ENCODE results near the gene HNRNPF.
"Not testable (repeated sequence)": the region's sequence is repeated elsewhere in the genome, so short reads cannot be mapped to it uniquely, and the experiment has no call there.

HNRNPF gene

DNA sequence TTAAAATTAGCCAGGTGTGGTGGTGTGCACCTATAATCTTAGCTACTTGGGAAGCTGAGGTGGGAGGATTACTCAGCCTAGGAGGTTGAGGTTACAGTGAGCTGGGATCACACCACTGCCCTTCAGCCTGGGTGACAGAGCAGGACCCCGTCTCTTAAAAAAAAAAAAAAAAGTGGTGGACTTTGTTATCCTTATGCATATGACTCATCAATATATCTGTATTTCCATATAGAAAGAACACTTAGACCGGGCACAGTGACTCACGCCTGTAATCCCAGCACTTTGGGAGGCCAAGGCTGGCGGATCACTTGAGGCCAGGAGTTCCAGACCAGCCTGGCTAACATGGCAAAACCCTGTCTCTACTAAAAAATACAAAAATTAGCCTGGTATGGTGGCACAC lies 13.0 kb upstream of the HNRNPF start:
- DNase-seq (ENCODE audit: low read depth in 2 of 2, low spot score in 1 of 2) = not testable (repeated sequence)

DNA sequence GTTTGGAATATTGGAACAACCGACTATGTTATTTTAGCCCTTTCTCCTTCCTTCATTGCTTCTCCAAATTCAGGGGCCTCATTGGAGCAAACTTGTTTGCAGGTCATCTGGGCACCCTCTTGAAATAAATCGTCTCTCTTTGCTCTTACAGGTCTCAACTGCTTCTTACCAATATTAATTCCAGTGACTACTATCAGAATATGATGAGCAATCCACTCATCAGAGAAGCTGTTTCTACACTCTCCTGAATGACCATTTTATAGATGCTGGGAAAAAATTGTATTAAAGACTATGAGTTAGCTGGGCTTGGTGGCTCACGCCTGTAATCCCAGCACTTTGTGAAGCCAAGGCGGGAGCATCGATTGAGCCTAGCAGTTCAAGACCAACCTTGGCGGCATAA lies 12.5 kb upstream of the HNRNPF start:
- DNase-seq (ENCODE audit: low read depth in 2 of 2, low spot score in 1 of 2) = no peak

DNA sequence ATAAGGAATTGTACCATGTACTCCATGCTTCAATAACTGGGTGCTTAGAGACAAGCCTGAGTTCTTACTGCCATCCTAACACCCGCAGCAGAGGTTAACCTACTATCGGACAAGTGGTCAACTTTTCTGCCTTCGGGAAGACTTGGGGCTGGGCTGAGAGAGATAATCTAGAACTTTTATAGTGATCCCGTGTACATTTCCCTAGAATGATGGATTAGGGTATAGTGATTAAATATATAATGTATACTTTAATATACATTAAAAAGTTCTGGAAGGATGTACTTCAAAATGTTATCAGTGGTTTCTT lies 12.2 kb upstream of the HNRNPF start:
- DNase-seq (ENCODE audit: low read depth in 2 of 2, low spot score in 1 of 2) = no peak

DNA sequence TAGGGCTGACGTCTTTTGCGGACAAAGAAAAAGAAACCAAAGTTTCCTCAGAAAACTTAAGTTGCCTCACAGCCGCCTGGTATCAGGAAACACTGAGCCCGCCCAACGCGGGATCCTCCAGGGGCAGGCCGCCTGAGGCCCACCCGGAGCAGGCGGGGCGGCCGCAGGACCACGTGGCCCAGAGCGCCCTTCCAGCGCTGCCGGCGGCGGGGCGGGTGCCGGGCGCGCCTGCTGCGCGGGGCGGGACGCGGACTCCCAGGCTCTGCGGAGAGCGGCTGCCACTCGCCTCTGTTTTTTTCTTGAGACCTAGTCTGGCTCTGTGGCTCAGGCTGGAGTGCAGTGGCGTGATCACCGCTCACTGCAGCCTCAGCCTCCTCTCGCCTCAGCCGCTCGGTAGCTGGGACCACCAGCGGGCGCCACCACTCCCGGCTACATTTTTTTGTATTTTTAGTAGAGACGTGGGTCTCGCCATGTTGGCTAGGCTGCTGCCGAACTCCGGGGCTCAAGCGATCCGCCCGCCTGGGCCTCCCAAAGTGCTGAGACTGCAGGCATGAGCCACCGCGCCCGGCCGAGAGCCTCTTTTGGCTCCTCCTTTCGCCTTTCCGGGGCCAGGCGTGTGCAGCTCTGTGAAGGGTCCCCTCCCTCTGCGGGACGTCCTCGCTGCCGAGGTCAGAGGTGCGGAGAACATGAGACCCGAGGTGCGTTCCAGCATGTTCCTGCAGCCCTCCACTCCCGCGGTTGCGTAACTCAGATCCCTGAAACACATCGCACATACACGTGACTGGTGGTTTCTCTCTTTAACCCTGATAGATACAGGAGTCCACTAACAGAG lies 11.6 kb upstream of the HNRNPF start:
- DNase-seq (ENCODE audit: low read depth in 2 of 2, low spot score in 1 of 2) = peak; percentile 60 to 68

DNA sequence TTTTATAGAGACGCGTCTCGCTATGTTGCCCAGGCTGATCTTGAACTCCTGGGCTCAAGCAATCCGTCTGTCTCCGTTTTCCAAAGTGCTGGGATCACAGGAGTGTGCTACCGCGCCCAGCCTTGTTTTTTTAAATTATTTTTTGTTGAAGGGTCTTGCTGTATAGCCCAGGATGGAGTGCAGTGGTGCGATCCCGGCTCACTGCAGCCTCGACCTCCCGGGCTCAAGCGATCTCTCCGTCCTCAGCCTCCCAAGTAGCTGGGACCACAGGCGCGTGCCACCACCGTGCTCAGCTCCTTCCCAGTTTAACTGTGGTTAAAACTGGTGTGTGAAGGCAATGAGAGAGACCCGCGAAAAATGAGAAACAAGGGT lies 11.0 kb upstream of the HNRNPF start:
- no peak for DNase-seq (ENCODE audit: low read depth in 2 of 2, low spot score in 1 of 2)

DNA sequence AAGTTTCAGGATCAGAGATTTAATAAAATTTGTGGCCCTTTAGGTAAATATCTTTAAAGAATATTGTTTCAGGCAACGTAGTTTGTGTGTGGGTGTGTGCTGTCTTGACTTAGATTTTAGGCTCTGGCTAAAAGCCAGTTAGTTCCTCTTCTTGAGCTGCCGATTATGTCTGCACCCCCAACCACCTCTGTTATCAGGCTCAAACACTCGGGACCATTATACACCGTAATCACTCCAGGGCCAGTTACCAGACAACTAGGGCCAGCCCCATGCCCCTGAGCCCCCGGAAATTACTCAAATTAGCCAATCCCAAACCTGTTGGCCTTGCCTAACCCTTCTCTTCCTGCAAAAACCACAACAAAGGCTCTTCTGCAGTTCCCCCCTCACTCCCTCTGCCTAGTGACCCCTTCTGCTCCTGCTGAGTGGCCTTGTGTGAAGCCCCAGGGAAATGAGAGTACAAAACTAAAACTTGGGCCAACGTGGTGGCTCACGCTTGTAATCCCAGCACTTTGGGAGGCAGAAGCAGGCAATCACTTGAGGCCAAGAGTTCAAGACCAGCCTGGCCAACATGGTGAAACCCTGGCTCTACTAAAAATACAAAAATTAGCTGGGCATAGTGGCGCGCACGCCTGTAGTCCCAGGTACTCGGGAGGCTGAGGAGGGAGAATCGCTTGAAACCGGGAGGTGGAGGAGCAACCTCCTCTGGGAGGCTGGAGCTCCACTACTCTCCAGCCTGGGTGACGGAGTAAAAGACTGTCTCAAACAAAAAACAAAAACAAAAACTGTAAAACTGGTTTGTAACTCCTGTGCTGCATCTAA lies 9.2 kb upstream of the HNRNPF start:
- DNase-seq (ENCODE audit: low read depth in 2 of 2, low spot score in 1 of 2) = peak in 1 of 2 donors; percentile 17

DNA sequence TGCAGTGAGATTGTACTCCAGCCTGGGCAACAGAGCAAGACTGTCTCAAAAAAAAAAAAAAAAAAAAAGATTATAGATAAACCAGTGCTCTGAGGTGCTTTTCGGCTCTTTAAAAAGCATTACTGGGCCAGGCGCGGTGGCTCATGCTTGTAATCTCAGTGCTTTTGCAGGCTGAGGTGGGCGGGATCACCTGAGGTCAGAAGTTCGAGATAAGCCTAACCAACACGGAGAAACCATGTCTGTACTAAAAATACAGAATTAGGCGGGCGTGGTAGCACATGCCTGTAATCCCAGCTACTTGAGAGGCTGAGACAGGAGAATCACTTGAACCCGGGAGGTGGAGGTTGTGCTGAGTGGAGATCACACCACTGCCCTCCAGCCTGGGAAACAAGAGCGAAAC lies 6.6 kb upstream of the HNRNPF start:
- no peak for DNase-seq (ENCODE audit: low read depth in 2 of 2, low spot score in 1 of 2)

DNA sequence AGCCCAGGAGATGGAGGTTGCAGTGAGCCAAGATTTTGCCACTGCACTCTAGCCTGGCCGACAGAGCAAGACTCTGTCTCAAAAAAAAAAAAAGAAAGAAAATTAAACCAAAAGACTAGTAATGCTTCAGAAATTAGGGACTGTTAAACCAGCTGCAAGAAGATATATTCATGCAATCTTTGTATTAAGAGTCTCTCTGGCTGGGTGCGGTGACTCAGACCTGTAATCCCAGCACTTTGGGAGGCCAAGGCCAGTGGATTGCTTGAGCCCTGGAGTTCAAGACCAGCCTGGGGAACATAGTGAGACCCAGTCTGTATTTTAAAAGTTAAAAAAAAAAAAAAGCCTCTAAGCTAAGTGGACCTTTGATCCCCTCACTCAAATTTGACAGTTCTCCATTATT lies 2.5 kb upstream of the HNRNPF start:
- no peak for DNase-seq (ENCODE audit: low read depth in 2 of 2, low spot score in 1 of 2)

DNA sequence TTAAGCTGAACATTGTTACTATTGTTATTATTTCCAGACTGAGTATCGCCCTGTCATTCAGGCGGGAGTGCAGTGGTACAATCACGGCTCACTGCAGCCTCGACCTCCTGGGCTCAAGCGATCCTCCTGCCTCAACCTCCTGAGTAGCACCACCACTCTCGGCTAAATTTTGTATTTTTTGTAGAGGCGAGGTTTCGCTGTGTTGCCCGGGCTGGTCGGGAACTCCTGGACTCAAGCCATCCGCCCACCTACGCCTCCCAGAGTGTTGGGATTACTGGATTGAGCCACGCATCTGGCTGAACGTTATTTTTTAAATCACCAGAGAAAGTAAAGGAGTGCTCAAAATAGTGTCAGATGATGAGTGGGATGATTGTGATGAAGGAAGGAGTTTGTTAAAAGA lies 1.4 kb upstream of the HNRNPF start:
- no peak for DNase-seq (ENCODE audit: low read depth in 2 of 2, low spot score in 1 of 2)

DNA sequence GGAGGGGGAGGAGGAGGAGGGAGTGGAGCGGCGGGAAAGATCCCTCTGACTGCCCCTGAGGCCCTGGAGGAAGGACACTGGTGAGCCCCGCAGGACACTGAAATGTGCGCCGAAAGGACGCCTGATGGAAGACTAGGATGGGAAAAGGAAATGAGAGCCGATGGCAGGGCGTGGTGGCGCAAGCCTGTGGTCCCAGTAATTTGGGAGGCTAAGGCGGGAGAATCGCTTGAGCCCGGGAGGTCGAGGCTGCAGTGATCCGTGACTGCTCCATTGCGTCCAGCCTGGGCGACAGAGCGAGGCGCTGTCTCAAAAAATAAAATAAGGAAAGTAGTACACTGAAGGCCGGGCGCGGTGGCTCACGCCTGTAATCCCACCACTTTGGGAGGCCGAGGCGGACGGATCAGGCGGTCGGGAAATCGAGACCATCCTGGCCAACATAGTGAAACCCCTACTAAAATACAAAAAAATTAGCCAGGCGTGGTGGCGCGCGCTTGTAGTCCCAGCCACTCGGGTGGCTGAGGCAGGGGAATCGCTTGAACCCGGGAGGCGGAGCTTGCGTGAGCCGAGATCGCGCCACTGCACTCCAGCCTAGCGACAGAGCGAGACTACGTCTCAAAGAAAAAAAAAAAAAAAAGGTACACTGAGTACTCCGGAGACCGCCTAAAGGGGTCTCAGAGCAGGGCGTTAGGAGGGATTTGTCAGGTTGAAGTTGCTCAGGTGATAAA lies 561 bp upstream of the HNRNPF start:
- DNase-seq (ENCODE audit: low read depth in 2 of 2, low spot score in 1 of 2) = peak in 1 of 2 donors; percentile 40

DNA sequence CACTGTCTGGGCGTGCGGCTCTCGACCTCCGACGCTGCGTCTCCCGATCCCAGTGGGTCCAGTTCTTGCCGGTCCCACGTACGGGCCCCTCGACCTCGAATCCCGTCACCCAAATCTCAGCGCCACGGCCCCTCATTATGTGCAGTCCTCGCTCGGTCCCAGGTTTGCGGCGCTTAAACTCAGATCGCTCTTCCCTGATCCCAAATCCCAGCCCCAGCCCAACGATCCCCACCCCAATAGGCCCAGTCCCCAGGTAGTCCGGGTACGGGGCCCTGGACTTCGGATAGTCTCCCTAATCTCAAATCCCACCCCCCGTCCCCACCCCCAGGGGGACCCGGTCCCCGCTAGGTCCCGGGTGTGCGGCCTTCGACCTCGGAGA lies 666 bp downstream of the HNRNPF start:
- no peak for DNase-seq (ENCODE audit: low read depth in 2 of 2, low spot score in 1 of 2)

DNA sequence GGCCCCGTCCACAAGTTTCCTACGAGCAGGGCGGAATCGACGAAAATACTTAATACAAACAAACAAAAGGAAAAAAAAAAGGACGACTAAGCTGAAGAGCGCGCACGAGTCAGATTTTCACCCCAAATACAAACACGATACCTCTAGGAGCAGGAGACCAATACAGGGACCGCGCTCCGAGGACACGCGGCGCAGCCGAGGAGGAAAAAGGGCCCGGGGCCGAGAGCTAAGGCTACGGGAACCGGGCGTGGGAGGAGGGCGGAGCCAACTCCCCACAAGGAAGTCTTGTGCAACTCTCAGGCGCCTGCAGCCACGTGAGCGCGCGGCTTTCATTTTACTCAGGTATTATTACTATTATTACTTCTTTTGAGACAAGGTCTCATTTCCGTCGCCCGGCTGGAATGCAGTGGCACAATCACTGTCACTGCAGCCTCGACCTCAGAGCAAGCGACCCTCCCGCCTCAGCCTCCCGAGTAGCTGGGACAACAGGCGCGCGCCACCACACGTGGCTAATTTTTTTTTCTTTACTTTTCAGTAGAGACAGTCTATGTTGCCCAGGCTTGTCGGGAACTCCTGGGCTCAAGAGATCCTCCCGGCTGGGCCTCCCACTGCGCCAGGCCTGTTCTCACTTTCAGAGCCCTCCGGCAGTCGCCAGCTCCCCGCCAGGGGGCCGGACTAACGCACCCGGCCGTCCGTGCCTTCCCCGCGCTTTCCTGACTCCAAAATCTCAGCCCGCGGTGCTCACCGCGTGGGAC lies 1.2 kb downstream of the HNRNPF start:
- peak; percentile 62 to 73 for DNase-seq (ENCODE audit: low read depth in 2 of 2, low spot score in 1 of 2)

DNA sequence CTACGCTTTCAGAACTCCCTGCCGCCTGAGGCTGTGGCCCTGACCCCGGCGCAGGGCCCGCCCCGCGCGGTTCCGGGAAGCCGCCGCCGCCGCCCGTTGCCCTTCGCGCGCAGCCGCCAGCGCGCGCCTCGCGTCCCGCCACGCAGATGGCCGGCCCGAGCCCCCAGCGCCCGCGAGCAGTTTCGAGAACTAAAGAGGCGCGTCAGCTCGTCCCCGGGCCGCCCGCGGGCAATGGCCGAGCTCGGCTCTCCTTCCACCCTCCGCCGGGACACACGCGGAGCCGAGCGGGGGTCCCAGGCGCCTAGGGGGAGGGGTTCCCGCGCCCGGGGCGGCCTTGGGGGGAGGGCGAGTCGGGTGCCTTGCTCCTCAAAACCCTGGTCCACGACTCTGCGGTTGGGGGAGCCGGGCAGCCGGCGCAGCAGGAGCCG lies 1.8 kb downstream of the HNRNPF start:
- DNase-seq (ENCODE audit: low read depth in 2 of 2, low spot score in 1 of 2) = peak in 1 of 2 donors; percentile 21

DNA sequence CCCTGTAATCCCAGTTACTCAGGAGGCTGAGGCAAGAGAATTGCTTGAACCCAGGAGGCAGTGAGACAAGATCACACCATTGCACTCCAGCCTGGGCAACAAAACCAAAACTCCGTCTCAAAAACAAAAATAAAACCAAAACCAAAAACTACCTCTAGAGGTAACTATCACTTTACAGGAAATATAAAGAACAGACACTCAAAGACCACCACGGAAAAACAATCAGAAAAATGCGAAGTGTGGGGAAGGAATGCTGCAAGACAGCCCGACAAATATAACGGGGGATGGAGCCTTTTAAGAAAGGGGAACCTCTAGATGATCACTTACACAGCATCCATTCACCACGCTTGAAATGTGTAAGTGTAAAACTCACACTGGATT lies 4.3 kb downstream of the HNRNPF start:
- DNase-seq (ENCODE audit: low read depth in 2 of 2, low spot score in 1 of 2) = no peak

DNA sequence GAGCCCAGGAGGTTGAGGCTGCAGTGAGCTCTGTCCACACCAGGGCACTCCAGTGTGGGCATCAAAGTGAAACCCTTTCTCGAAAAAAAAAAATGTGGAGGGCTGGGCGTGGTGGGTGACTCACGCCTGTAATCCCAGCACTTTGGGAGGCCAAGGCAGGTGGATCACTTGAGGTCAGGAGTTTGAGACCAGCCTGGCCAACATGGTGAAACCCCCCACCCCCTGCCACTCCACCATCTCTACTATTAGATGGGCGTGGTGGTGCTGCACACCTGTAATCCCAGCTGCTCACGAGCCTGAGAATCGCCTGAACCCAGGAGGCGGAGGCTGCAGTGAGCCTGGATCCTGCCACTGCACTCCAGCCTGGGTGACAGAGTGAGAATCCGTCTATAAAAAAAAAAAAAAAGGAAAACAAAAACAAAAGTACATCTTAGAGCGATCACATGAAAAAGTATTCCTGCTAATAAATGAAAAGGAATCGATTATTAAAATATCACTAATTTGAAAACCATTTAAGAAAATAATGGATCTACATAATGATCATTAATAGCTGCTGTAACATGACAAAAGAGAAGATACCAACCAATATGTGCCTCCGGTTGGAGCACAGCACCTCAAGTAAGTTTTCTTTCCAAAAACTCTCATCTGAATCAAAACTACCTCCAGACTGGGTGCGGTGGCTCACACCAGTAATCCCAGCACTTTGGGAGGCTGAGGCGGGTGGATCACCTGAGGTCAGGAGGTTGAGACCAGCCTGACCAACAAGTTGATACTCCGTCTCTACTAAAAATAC lies 4.9 kb downstream of the HNRNPF start:
- no peak for DNase-seq (ENCODE audit: low read depth in 2 of 2, low spot score in 1 of 2)

DNA sequence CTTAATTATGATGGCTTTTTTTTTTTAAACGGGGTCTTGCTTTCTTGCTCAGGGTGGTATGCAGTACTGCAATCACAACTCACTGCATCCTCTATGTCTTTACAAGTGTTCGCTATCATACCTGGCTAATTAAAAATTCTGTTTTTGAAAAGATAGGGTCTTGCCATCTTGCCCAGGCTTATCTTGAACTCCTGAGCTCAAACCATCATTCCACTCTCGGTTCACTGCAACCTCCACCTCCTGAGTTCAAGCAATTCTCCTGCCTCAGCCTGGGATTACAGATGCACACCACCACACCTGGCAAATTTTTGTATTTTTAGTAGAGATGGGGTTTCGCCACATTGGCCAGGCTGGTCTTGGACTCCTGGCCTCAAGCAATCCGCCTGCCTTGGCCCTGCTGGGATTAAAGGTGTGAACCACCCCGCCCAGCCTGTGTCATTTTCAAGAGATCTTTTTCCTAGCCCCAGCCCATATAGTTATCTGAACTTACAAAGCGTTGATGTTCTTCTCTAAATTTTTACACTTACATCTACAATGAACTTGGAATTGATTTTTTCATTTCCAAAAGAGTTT lies 6.0 kb downstream of the HNRNPF start:
- DNase-seq (ENCODE audit: low read depth in 2 of 2, low spot score in 1 of 2) = no peak

DNA sequence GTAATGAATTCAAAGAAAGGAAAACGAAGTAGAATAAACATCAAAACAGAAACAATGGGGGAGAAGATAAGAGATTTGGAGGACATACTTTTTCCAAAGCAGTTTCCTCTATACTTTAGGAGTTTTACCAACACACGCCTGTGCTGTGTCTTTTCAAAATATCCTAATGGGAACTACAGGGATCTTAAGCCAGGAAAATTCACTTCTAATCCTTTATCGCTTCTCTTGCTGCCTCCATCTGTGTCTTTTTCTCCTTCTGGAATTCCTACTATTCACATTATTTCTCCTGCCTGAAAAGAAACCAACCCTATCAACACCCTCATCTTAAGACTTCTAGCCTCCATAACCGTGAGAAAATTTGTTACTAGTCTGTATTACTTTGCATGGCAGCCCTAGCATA lies 6.8 kb downstream of the HNRNPF start:
- no peak for DNase-seq (ENCODE audit: low read depth in 2 of 2, low spot score in 1 of 2)

DNA sequence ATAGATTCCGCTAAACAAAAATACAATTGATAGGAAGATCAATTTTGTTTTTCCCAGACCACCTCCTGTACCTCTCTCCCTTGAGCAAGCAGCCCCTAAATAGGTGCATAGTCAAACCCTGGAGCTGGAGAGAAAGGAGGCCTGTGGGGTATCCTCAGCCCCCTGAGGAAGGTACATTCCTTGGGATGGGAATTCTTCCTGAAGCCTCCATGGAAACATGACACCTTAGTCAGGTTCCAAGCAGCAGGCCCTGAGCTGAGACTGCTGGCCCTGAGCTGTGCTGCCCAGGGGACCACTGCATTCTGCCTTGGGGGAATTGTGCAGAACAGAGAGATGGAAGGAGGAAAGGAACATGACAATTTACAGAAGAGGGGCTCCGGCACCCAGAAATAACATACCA lies 7.4 kb downstream of the HNRNPF start:
- DNase-seq (ENCODE audit: low read depth in 2 of 2, low spot score in 1 of 2) = no peak

DNA sequence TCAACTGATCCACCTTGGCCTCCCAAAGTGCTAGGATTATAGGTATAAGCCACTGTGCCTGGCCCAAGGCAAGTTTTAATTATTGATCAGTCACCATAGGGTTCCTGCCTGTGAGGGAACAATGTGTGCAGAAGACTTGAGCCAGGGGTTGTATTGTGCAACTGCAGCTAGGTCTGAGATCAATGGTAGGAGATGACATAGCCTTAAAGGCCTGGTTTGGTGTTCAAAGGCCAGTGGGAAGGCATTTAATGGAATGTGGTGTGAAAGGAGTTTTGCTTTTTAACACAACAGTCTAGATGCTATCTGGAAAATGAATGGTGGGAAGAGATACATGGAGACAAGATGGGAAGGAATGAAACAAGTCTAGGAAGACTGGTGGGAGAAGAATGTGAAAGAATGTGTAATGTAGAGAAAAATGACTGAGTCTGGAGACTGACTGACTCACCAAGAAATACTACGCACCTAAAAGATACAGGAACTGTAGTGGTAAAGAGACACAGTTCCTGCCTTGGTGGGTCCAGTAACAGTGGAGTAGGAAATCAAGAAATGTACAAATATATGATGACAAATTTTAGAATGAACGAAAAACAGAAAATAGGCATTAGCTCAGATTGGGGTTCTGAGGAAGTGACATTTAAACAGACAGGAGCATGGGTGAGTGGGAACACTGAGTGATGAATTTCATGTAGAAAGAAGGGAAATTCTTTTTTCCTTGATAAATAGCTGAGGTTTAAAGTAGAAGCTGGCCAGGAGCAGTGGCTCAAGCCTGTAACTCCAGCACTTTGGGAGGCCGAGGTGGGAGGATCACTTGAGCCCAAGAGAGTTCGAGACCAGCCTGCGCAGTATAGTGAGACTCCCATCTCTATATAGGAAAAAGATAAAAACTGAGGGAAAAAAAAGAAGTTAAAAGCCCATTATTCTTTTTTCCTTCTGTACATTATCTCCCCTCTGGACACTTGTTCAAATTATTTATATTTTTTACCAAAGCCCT lies 9.4 kb downstream of the HNRNPF start:
- no peak for DNase-seq (ENCODE audit: low read depth in 2 of 2, low spot score in 1 of 2)
